ENCODE measurements around the gene GAL.

Gene GAL

DNA sequence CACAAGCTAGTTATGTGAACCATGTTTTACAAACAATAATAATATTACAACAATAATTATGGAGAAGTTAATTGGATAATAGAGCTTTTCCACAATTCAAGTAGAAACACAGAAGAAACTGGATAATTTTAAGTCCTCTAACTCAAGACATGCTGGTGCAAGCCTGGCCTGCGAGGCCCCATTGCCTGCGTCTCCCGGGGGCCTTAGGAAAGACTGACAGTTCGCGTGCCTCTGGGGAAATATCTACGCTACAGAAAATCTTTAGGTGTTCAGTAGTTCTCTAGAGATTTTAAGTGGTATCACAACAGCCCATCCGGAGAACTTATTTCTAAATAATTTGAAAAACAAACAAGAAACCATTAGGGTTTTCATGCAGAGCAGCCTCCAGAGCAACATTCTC is 23.2 kb downstream of the GAL start:
- DNase-seq, result no peak

- DNase-seq, result no peak
Observed at GRCh38 chr11:68709062-68709461, 24.7 kb downstream of the GAL start.

- DNase-seq, result no peak
Observed at GRCh38 chr11:68710409-68710808, 26.1 kb downstream of the GAL start.

GRCh38 chr11:68711114-68711513 is 26.8 kb downstream of the GAL start:
- DNase-seq, result no peak

GRCh38 chr11:68714060-68714856 is 29.9 kb downstream of the GAL start:
- DNase-seq, result peak in 14 of 58 donors; percentile 5 to 34 (median 12)

- no peak for DNase-seq
Observed at GRCh38 chr11:68715456-68716122, 31.2 kb downstream of the GAL start.

GRCh38 chr11:68721075-68721474 is 36.7 kb downstream of the GAL start:
- no peak for DNase-seq

- no peak for DNase-seq
Observed at GRCh38 chr11:68722143-68722542, 37.8 kb downstream of the GAL start.

DNA sequence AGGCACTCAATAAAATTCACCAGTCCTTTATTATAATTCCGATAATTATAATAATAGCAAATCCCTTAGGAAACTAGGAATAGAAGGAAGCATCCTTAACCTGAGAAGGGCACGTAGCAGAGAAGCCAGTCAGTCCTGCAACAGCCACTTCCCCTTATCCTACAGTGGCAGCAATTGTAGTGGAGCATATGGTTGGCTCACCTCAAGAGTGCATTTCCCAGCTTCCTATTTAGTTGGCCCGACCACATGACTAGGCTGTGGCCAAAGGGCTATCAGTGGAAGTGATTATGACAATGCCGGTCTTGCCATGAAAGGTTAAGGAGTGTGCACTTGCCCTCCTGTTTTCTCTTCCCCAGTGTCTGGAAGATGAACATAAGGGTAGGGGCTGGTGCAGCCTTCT is 39.9 kb downstream of the GAL start:
- DNase-seq, result no peak

- no peak for DNase-seq
Observed at GRCh38 chr11:68727783-68728182, 43.4 kb downstream of the GAL start.

DNA sequence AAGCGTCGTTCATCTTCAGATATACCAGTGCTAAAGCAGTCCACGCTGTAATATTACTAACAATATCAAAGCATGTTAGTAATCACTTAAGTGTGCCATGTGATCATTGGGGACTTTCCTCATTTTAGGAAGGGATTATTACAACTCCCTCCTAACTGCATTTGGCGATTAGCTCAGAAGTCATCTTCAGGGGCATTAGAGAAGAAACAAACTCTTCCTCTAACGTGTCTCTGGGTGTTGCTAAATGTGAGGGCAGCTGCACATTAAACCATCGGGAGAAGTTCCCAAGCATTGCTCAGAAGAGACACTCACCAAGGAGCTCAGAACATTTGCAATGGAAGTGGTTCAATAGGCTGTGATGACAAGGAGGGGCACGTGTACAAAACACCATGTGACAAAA is 49.8 kb downstream of the GAL start:
- no peak for DNase-seq

GRCh38 chr11:68735125-68735524 is 50.8 kb downstream of the GAL start:
- DNase-seq, result peak in 1 of 58 donors; percentile 12

DNA sequence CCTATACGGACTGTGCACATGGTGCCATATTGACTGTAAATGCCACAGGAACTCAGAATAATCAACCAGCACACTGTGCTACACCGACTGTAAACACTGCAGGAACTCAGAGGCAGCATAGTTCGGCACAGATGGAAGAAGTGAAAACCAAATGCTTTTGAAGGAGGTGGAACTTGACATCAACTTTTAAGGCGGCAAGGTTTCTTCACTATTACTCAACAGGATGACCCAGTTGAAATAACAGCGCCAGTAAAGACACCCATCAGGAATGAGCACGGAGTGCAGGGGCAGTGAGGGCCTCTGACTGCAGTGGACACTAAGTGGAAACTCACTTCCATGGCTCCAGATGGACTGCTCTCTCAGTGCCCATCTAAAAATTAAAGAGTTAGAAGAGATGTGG is 51.3 kb downstream of the GAL start:
- no peak for DNase-seq
